GM23338 (cell line): ENCODE data around the gene CIAO2A. TPM values are rescaled to one million over a fixed set of nuclear protein-coding genes. Genes with fewer than 3 reads are reported as not detected.

Experiments used
- ATAC-seq: fragments of 200-7000 bp; cut with Tn5 transposase; 3 replicates; pipeline ENCODE4 v1.9.1; 2020
- DNase-seq: peaks from one replicate; pipeline ENCODE4 v3.0.0-alpha.2; 2015; ENCODE audit warnings: low spot score
- H2AFZ ChIP-seq: fragments of 200-600 bp; sonication (generic); 2 replicates; pipeline ENCODE4 v1.8.0; 2016; ENCODE audit warnings: antibody characterized with exemption, mild to moderate bottlenecking, moderate library complexity
- H3F3A ChIP-seq: fragments of 200-600 bp; sonication (generic); replicated peaks from 2 replicates; pipeline ENCODE4 v1.8.0; 2017; ENCODE audit warnings: antibody characterized with exemption, mixed run types, low read depth
- H3K27ac ChIP-seq: fragments of 200-600 bp; sonication (generic); 2 replicates; pipeline ENCODE4 v1.6.1; 2016; ENCODE audit warnings: low read depth
- H3K27me3 ChIP-seq: fragments of 200-600 bp; sonication (generic); 2 replicates; pipeline ENCODE4 v1.8.0; 2016; ENCODE audit warnings: mild to moderate bottlenecking, mixed run types, moderate library complexity; ENCODE audit not compliant: insufficient read depth
- H3K36me3 ChIP-seq: fragments of 200-600 bp; sonication (generic); 2 replicates; pipeline ENCODE4 v1.8.0; 2016; ENCODE audit warnings: mild to moderate bottlenecking; ENCODE audit not compliant: insufficient read depth
- H3K4me1 ChIP-seq: fragments of 200-600 bp; sonication (generic); 2 replicates; pipeline ENCODE4 v1.8.0; 2016; ENCODE audit warnings: mild to moderate bottlenecking, moderate library complexity; ENCODE audit not compliant: insufficient read depth
- H3K4me2 ChIP-seq: fragments of 200-600 bp; sonication (generic); 2 replicates; pipeline ENCODE4 v1.7.1; 2017; ENCODE audit warnings: mixed run types
- H3K4me3 ChIP-seq: fragments of 200-600 bp; sonication (generic); 2 replicates; pipeline ENCODE4 v1.6.1; 2016; ENCODE audit warnings: mixed run types
- H3K79me2 ChIP-seq: fragments of 200-600 bp; sonication (generic); replicated peaks from 2 replicates; pipeline ENCODE4 v1.8.0; 2017; ENCODE audit warnings: mild to moderate bottlenecking; ENCODE audit not compliant: insufficient read depth
- H3K9me2 ChIP-seq: fragments of 200-600 bp; sonication (generic); 2 replicates; pipeline ENCODE4 v1.8.0; 2017; ENCODE audit not compliant: insufficient read depth
- H4K20me1 ChIP-seq: fragments of 200-600 bp; sonication (generic); replicated peaks from 2 replicates; pipeline ENCODE4 v1.8.0; 2017; ENCODE audit warnings: mild to moderate bottlenecking; ENCODE audit not compliant: insufficient read depth
- H3K27ac Mint-ChIP-seq: 2 replicates; pipeline ENCODE4 v1.8.0; 2020; ENCODE audit warnings: inconsistent platforms, mild to moderate bottlenecking, moderate library complexity, mixed read lengths
- H3K27me3 Mint-ChIP-seq: 3 replicates; pipeline ENCODE4 v1.8.0; 2022; ENCODE audit warnings: low read depth, mild to moderate bottlenecking, moderate library complexity, mixed read lengths, inconsistent platforms; ENCODE audit not compliant: insufficient read depth, poor library complexity
- H3K36me3 Mint-ChIP-seq: 3 replicates; pipeline ENCODE4 v1.8.0; 2021; ENCODE audit warnings: low read depth, mild to moderate bottlenecking, inconsistent platforms, moderate library complexity, mixed read lengths
- H3K4me1 Mint-ChIP-seq: 3 replicates; pipeline ENCODE4 v1.8.0; 2020; ENCODE audit warnings: mild to moderate bottlenecking, inconsistent platforms, mixed read lengths
- H3K4me3 Mint-ChIP-seq: 3 replicates; pipeline ENCODE4 v1.8.0; 2021; ENCODE audit warnings: moderate library complexity, mild to moderate bottlenecking, inconsistent platforms, mixed read lengths
- H3K9me3 Mint-ChIP-seq: 3 replicates; pipeline ENCODE4 v1.8.0; 2020; ENCODE audit warnings: moderate library complexity, mild to moderate bottlenecking, inconsistent platforms, mixed read lengths
- CREB1 ChIP-seq: fragments of 250-450 bp; sonication (Bioruptor Pico); IDR thresholded peaks from 2 replicates; pipeline ENCODE4 v1.5.0; 2020; ENCODE audit warnings: low read depth, mild to moderate bottlenecking, moderate library complexity
- ETS1 ChIP-seq: IDR thresholded peaks from 2 replicates; pipeline ENCODE4 v1.6.1; 2016; ENCODE audit warnings: antibody characterized with exemption
- EZH2 ChIP-seq: fragments of 200-600 bp; sonication (generic); IDR thresholded peaks from one replicate; pipeline ENCODE4 v1.8.0; 2017; ENCODE audit warnings: antibody characterized with exemption, mild to moderate bottlenecking, low read depth; ENCODE audit not compliant: unreplicated experiment
- EZH2phosphoT487 ChIP-seq: fragments of 200-600 bp; sonication (generic); IDR thresholded peaks from one replicate; pipeline ENCODE4 v1.8.1; 2018; ENCODE audit warnings: antibody characterized with exemption; ENCODE audit not compliant: unreplicated experiment
- JUNB ChIP-seq: IDR thresholded peaks from one replicate; pipeline ENCODE4 v1.6.1; 2016; ENCODE audit warnings: antibody characterized with exemption; ENCODE audit not compliant: unreplicated experiment
- NANOG ChIP-seq: IDR thresholded peaks from 2 replicates; pipeline ENCODE4 v1.6.1; 2016; ENCODE audit warnings: antibody characterized with exemption, borderline replicate concordance
- POLR2AphosphoS5 ChIP-seq: IDR thresholded peaks from 2 replicates; pipeline ENCODE4 v1.6.1; 2016; ENCODE audit warnings: antibody characterized with exemption, low read depth
- REST ChIP-seq: IDR thresholded peaks from one replicate; pipeline ENCODE4 v1.6.1; 2018; ENCODE audit warnings: antibody characterized with exemption; ENCODE audit not compliant: unreplicated experiment
- STAT1 ChIP-seq: IDR thresholded peaks from one replicate; pipeline ENCODE4 v1.6.1; 2016; ENCODE audit warnings: antibody characterized with exemption; ENCODE audit not compliant: unreplicated experiment
- ZNF114 ChIP-seq: fragments of 250-450 bp; sonication (Bioruptor Pico); IDR thresholded peaks from 2 replicates; pipeline ENCODE4 v1.5.0; 2020; ENCODE audit warnings: mild to moderate bottlenecking, moderate library complexity
- ZNF331 ChIP-seq: fragments of 250-450 bp; sonication (Bioruptor Pico); IDR thresholded peaks from 2 replicates; pipeline ENCODE4 v1.5.0; 2020; ENCODE audit warnings: low read depth, mild to moderate bottlenecking, moderate library complexity
- polyA plus RNA-seq: library from polyadenylated mRNA; unstranded; fragments of >200 nt; fragmentation: Nextera tagmentation; extraction: Ambion mirVana; gene quantifications from 2 replicates; pipeline ENCODE4 v1.2.1, GENCODE V29; 2016
- total RNA-seq: library from RNA; depleted of rRNA; stranded (reverse); fragments of >200 nt; shearing (Covaris generic); gene quantifications from 2 replicates; pipeline ENCODE4 v1.2.3, GENCODE V29; 2014
- TF ChIP-seq, protein P1 (sequence below), 2 experiments: fragments of 200-600 bp in 1 of 2; sonication (generic) in 1 of 2; conservative IDR thresholded peaks; 2 replicates each; pipeline versions ENCODE4 v1.5.1 to v1.6.1; 2016 to 2017; ENCODE audit warnings: antibody characterized with exemption in 2 of 2, low read depth in 2 of 2, mild to moderate bottlenecking in 2 of 2, moderate library complexity in 1 of 2
- TF ChIP-seq, protein P2 (sequence below): fragments of 250-450 bp; sonication (Bioruptor Pico); IDR thresholded peaks from 2 replicates; pipeline ENCODE4 v1.5.0; 2020; ENCODE audit warnings: mild to moderate bottlenecking, moderate library complexity

Gene CIAO2A
- total and polyA plus RNA-seq, 2 experiments from 2014 or later: 132 to 318 TPM

DNA sequence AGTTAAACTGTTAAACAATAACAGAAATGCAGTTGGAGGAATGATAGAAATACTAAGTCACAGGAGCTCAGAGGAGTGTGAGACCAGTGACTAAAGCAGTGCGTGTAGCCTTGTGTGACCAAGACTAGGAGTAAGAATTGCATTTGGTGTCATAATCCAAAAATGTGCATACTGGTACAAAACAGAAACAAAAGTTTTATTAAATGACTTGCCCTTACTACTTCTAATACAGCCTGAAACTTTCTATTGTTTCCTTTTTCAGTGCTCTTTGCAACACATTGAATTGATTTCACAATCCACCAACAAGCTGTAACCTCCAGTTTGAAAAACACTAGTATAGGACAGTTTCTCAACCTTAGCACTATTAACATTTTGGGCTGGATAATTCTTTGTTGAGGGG lies 19.3 kb upstream of the CIAO2A start:
- Histone ChIP-seq H3K36me3 (0 out of 2 replicates have a peak, but pooled peaks cover 1% of the 10 kb centered on the region), H3K4me2 (no peak overlapping the region), H3F3A (no peaks in the 10 kb centered on the region), H4K20me1 (no peaks in the 10 kb centered on the region; the same call in 1 of the 2 replicates), H2AFZ (no peak overlapping the region), H3K27ac (no peak overlapping the region), H3K4me1 (no peaks in the 10 kb centered on the region), H3K9me2 (no peaks in the 10 kb centered on the region), H3K79me2 (peaks cover 10% of the 10 kb centered on the region; the same call in 1 of the 2 replicates), H3K4me3 (no peak overlapping the region), H3K27me3 (no peaks in the 10 kb centered on the region)
- Mint-ChIP-seq H3K4me1 (peaks cover 9% of the 10 kb centered on the region; the same call in 2 of the 3 replicates), H3K27me3 (peaks cover 2% of the 10 kb centered on the region), H3K36me3 (peaks cover 19% of the 10 kb centered on the region; the same call in 2 of the 3 replicates), H3K27ac (no peak overlapping the region), H3K9me3 (no peaks in the 10 kb centered on the region), H3K4me3 (no peak overlapping the region)
- no peak for DNase-seq
- no peak for ATAC-seq
- no peak for TF ChIP-seq CREB1 (CRISPR knock-in tag)
- TF ChIP-seq, protein P1, sequence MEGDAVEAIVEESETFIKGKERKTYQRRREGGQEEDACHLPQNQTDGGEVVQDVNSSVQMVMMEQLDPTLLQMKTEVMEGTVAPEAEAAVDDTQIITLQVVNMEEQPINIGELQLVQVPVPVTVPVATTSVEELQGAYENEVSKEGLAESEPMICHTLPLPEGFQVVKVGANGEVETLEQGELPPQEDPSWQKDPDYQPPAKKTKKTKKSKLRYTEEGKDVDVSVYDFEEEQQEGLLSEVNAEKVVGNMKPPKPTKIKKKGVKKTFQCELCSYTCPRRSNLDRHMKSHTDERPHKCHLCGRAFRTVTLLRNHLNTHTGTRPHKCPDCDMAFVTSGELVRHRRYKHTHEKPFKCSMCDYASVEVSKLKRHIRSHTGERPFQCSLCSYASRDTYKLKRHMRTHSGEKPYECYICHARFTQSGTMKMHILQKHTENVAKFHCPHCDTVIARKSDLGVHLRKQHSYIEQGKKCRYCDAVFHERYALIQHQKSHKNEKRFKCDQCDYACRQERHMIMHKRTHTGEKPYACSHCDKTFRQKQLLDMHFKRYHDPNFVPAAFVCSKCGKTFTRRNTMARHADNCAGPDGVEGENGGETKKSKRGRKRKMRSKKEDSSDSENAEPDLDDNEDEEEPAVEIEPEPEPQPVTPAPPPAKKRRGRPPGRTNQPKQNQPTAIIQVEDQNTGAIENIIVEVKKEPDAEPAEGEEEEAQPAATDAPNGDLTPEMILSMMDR (conservative IDR thresholded peaks at IDR 0.05; ENCODE audit: low read depth in 2 of 2): no peak
- TF ChIP-seq POLR2AphosphoS5: no peak
- no peak for TF ChIP-seq REST
- no peak for TF ChIP-seq ETS1
- TF ChIP-seq, protein P2, sequence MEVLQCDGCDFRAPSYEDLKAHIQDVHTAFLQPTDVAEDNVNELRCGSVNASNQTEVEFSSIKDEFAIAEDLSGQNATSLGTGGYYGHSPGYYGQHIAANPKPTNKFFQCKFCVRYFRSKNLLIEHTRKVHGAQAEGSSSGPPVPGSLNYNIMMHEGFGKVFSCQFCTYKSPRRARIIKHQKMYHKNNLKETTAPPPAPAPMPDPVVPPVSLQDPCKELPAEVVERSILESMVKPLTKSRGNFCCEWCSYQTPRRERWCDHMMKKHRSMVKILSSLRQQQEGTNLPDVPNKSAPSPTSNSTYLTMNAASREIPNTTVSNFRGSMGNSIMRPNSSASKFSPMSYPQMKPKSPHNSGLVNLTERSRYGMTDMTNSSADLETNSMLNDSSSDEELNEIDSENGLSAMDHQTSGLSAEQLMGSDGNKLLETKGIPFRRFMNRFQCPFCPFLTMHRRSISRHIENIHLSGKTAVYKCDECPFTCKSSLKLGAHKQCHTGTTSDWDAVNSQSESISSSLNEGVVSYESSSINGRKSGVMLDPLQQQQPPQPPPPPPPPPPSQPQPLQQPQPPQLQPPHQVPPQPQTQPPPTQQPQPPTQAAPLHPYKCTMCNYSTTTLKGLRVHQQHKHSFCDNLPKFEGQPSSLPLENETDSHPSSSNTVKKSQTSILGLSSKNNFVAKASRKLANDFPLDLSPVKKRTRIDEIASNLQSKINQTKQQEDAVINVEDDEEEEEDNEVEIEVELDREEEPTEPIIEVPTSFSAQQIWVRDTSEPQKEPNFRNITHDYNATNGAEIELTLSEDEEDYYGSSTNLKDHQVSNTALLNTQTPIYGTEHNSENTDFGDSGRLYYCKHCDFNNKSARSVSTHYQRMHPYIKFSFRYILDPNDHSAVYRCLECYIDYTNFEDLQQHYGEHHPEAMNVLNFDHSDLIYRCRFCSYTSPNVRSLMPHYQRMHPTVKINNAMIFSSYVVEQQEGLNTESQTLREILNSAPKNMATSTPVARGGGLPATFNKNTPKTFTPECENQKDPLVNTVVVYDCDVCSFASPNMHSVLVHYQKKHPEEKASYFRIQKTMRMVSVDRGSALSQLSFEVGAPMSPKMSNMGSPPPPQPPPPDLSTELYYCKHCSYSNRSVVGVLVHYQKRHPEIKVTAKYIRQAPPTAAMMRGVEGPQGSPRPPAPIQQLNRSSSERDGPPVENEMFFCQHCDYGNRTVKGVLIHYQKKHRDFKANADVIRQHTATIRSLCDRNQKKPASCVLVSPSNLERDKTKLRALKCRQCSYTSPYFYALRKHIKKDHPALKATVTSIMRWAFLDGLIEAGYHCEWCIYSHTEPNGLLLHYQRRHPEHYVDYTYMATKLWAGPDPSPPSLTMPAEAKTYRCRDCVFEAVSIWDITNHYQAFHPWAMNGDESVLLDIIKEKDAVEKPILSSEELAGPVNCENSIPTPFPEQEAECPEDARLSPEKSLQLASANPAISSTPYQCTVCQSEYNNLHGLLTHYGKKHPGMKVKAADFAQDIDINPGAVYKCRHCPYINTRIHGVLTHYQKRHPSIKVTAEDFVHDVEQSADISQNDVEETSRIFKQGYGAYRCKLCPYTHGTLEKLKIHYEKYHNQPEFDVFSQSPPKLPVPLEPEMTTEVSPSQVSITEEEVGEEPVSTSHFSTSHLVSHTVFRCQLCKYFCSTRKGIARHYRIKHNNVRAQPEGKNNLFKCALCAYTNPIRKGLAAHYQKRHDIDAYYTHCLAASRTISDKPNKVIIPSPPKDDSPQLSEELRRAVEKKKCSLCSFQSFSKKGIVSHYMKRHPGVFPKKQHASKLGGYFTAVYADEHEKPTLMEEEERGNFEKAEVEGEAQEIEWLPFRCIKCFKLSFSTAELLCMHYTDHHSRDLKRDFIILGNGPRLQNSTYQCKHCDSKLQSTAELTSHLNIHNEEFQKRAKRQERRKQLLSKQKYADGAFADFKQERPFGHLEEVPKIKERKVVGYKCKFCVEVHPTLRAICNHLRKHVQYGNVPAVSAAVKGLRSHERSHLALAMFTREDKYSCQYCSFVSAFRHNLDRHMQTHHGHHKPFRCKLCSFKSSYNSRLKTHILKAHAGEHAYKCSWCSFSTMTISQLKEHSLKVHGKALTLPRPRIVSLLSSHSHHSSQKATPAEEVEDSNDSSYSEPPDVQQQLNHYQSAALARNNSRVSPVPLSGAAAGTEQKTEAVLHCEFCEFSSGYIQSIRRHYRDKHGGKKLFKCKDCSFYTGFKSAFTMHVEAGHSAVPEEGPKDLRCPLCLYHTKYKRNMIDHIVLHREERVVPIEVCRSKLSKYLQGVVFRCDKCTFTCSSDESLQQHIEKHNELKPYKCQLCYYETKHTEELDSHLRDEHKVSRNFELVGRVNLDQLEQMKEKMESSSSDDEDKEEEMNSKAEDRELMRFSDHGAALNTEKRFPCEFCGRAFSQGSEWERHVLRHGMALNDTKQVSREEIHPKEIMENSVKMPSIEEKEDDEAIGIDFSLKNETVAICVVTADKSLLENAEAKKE (CRISPR knock-in tag): no peak
- no peak for TF ChIP-seq ZNF114 (CRISPR knock-in tag)
- TF ChIP-seq ZNF331 (CRISPR knock-in tag): no peak
- TF ChIP-seq EZH2phosphoT487: no peak
- TF ChIP-seq STAT1: no peak
- TF ChIP-seq NANOG: no peak
- no peak for TF ChIP-seq JUNB
- TF ChIP-seq EZH2: no peak
